ENCODE measurements around the gene TTC12.

The TTC12 gene

DNA sequence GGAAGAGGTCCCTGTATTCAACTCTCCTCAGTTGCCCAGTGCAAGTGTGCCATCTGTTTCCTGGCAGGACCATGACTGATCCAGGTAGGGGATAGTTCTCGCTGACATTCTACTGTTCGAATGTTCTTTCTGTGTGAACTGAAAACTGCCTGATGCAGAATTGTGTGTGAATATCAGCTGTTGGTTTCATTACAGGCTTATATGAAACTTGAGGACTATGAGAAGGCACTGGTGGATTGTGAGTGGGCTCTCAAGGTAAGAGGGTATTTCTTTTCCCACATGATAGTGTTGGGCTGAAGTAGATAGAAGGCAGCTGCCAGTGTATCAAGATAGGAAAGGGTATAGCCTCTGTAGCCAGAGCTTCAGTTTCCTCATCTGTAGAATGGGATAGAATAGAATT is 15.3 kb downstream of the TTC12 start:
- DNase-seq (ENCODE audit: low read depth): no peak

DNA sequence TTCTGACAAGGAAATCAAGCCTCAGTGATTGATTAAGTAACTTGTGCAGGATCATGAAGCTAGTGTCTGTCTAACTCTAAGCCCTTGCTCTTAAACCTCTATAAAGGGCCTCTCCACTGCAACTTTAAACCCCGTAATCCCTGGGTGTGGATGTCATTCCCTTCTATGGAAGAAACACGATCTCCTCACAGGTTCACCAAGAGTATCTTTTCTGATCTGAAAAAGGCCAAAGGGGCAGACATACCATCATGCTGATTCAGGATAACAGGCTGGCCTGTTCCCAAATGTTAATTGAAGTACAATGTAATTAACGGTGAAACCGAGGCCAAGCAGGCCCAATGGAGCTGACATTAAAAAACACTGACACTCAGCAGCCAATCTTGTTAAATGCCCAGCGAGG is 17.1 kb downstream of the TTC12 start:
- no peak for DNase-seq (ENCODE audit: low read depth)

DNA sequence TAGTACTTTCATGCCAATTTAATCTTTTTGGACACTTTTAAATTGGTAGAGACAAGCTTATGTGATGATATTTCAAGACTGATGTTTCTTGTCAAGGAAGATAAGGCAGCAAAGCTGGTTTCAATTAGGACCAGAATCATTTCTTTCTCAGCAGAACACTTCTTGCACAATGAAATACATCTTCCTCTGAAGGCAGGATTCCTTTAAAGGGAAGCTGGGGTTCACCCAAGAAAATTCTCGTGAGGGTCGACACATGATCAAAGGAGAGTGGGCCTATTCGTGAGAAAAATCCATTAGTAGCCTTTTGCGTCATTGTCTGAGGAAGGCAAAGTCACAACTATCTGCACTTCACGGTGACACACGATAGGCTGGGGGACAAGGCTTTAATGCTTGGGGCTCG is 17.6 kb downstream of the TTC12 start:
- DNase-seq (ENCODE audit: low read depth): no peak

DNA sequence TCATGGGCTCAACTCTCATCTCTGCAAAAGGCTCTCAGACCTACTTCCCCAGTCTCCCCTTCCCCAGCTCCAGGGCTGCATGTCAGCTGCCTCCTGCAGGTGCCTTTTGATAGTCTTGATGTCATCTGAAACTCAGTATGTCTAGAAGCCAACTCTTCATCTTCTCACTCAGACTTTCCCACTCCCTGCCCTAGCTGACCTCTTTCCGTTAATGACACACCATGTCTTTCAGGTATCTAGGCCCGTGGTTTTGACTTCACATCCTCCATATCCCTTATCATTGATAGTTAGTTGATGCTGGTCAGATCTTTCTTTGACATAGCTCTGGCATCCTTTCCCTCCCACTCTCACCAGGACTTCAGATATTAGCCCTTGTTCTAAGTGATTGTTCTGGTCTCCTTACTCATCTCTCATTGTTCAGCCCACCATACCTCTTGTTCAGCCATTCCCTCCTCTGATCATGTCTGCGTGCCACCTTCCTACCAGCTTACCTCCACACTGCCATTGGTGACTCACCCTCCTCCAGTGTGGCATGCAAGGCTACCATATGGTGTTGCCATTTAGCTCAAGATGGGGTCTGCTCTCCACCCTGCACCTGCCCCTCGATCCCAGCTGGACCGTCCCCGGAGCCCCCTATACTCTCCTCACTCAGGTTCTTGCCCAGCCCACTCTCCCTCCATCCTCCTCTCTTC is 18.4 kb downstream of the TTC12 start:
- no peak for DNase-seq (ENCODE audit: low read depth)

DNA sequence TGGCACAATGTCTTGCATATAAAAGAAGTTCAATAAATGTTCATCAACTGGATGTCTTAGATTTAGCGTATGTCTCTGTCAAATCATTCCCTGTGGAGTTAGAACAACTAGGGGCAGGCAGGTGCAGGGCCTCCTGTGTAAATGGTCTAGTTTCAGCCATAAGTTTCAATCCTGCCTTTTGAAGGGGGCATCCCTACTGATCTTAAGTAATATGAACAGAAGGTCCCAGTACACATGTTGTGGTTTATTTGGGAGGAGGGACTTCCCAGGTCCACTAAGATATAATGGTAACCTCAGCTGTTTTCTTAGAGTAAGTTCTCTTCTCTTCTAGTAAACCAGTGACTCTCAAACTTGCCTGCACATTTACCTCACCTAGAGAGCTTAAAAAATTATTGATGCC is 19.8 kb downstream of the TTC12 start:
- DNase-seq (ENCODE audit: low read depth): no peak

DNA sequence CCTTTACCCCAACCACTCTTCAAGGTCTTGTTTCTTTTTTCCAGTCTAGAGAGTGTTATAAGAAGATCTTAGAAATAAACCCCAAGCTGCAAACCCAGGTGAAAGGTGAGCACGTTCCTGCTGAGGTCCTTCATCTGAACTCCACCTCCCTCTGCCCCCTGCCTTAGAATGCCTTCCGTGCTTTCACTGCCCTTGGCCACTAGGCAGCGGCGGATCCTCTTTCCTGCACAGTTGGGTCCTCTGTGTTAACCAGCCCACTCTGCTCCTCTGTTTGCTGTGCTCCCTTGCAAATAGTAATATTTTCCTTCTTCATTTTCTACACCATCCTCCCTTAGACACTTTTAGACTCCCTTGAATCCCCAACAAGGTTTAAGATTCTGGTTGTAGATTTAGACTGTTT is 24.3 kb downstream of the TTC12 start:
- no peak for DNase-seq (ENCODE audit: low read depth)

DNA sequence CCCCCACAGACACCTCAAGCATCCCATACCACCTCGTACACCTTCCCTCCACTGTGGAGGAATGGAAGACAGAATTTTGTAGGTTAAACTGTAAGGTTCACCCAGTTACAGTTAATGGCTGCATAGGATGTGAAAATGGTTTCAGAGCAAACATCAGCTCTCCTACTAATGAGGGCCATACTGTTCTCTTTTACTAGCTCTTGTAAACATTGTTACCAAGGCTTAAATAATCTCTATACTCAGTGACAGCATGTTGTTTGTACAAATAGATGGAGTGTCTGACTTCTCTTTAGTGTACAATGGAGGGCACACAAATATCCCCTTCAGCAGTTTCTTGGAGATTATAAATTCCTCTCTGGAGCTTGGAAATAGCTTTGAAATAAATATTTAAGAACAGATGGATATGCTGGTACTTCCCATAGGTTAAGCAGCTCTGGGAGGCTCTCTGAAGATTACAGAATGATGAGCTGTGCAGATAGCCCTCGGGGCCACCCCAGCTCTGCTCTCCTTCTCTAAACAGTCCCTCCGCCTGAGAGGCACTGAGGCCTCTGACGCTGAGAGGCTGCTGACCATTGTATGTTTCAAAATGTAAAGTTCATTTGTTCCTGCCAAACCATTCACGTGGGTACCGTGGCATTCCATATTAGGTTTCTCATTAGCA is 25.7 kb downstream of the TTC12 start:
- no peak for DNase-seq (ENCODE audit: low read depth)

DNA sequence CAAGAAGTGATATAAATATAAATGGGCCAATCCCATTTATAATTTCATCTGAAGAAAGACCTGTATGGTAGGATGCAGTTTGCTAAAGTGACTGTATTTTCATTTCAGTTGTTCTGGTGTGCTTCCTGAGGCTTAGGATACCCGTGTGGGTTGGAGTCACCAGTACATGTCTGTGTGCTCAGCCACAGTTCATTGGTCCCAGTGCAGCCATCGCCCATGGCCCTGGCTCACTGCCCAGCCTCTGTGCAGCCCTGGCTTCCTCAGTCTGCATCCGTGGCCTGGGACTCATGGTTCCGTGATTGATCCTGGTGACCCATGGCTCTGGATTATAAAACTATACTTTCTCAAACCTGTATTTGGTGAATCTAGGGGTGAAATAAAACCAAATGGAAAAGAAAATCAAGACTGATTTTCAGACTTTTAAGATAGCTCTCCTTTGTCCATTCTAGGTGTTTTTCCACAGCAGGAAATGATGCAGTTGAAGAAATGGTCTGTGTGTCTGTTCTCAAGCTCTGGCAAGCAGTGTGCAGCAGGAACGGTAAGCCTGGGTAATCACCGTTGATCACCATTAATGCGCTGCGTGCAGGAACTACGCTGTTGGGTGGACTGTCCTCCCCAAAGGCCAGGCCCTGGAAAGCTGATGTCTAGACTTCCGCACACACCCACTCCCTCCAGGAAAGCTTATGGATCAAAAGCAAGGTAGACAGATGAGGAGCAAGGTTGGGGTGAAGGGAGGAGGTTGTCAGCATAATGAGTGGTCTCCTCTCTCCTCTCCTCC is 27.2 kb downstream of the TTC12 start:
- no peak for DNase-seq (ENCODE audit: low read depth)

DNA sequence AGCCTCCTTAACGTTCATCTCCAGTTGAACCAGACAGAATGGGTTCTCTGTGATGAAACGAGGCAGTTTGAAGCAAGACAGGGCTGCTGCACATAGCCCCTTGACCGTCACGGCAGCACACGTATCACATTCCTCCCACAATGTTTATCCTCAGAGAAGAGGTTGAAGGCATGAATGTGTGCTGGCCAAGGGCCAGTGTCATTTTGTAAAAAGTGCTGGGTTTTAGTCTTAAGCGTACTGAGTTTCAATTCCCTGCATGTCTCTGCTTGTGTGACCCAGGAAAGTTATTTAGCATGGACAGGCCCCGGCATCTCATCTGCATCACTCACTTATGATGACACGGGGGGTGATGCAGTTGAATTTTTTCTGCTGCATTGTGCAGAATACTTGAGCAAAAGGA is 31.6 kb downstream of the TTC12 start:
- DNase-seq (ENCODE audit: low read depth): no peak

DNA sequence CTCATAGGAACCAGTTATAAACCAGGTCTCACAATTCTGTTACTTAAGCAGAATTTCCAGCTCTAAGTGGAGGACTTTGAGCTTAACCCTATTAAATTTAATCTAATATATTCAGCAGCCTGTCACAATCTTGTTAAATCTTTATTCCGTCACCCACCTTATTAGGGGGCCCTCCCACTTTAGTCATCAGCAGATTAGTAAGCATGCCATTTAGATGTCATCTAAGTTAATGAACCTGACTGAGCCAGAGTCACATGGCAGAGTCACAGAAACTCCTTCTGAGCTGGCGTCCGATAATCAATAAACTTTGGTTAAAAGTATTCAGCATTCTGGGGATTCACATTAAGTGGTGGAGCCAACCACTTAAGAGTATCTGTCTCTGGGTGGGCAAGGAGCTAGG is 35.1 kb downstream of the TTC12 start:
- DNase-seq (ENCODE audit: low read depth): no peak

DNA sequence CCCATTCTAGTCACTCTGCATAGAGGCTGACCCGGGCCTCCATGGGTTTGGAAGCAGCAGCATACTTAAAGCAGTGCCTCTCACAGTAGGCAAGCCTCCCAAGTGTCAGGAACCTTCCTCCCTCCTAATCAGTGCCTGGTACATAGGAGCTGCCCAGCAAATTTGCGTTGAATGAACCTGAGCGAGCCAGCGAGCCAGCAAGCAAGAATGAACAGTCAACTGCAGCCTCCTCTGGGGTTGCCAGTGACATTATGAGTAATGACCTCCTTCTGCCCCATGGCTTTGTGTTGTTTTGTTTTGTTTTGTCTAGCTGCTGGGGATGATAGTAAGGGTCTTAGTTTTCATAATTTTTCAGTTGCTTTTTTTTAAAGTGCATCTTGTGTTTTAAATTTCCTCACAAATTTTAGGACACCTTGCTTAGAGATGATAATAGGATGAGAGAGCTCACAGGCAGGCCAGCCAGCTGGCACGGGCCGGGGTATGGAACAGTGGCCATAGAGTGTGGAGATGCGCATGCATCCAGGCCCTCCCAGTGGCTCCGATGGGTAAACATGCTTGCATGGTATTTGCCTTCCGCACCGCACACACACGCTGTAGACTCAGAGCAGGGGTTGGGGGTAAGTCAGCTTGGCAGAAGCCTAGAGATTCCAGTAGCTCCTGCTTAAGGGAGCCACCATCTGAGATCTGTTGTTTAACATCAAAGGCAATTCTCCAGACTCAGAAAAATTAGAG is 36.1 kb downstream of the TTC12 start:
- DNase-seq (ENCODE audit: low read depth): no peak

DNA sequence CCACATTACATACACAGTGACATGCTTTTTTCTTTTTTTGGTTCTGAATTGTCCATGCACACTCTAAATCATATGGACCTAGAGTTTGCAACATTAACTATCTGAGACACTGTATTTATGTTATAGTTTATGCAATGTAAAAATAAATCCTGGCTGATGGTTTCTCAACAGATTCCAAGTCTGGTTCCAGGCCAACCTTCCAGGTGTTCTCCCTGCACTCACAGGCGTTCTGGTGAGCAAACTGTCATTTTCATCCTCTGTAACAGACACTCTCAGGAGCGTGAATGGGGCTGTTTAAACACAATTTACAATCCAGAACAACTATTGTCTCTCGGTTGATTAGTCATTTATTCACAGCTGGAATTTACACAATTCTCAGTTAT is 36.7 kb downstream of the TTC12 start:
- no peak for DNase-seq (ENCODE audit: low read depth)

DNA sequence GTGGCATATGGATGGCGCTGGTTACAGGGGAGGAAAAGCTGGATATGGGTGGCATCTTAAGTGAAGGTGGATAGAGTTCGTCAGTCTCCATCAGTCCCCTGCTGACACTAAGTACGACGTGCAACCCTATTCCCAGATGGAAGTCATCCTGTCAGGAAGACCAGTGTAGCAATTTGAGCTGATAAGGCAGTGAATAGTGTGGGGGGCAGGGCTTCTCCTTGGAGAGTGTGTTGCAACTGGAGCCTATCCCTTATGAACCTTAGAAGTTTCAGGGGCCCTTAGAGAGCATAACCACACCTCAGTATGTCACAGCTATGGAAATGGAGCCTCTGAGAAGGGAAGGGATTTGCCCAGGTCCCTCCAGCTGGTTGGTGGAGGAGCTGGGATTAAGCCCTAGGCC is 37.1 kb downstream of the TTC12 start:
- DNase-seq (ENCODE audit: low read depth): no peak

DNA sequence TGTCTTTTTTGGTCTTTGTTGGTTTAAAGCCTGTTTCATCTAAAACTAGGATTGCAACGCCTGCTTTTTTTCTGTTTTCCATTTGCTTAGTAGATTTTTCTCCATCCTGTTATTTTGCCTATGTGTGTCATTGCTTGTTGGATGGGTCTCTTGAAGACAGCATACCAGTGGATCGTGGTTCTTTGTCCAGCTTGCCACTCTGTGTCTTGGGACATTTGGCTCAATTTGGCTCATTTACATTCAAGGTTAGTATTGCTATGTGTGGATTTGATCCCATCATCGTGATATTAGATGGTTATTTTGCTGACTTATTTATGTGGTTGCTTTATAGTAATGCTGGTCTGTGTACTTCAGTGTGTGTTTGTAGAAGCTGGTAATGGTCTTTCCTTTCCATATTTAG is 41.8 kb downstream of the TTC12 start:
- no peak for DNase-seq (ENCODE audit: low read depth)

DNA sequence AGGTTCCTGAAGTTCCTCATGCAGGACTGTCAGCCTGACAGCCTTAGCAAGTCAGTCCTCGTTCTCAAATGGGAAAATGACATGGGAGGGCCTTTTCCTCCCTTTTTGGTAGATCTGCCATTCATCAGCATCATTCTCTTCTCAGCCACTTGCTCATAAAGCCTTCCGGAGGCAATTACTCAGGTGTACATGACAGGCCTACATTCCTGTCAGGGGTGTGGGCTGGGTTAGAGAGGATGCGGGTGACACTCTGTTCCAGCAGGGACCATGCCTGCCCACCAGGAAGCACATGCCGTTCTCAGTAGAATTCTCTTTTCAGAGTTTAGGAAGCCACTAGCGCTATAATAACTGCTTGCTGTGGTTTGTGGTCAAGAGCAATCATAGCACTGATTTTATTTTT is 49.0 kb downstream of the TTC12 start:
- no peak for DNase-seq (ENCODE audit: low read depth)

DNA sequence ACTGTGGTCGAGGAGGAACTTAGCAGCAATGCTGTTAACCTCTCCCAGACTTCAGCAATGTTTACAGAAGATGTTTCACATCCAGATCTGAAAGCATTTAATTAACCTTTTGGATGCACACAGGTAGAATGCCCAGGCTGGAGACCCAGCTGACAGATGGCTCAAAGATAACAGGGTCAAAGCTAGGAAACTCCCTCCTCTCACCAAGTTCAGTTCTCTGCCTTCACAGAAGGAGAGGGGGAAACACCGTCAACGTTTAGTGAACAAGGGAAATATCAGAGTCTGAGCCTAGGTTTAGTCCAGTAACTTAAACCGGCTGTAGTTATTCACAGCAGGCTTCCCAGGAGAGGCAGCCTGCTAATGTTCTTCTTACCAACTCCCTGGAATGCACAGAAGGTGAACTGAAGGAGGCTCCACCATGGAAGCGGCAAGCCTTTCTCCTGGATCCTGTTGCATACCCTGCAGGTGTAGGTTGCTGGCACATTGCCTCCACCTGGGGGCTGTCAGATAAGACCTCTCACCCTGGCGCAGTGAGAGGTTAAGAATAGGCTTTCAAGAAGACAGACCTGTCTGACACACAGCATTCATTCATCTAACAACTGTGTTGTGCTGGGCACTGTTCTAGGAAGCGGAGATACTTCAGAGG is 49.7 kb downstream of the TTC12 start:
- DNase-seq (ENCODE audit: low read depth): no peak

DNA sequence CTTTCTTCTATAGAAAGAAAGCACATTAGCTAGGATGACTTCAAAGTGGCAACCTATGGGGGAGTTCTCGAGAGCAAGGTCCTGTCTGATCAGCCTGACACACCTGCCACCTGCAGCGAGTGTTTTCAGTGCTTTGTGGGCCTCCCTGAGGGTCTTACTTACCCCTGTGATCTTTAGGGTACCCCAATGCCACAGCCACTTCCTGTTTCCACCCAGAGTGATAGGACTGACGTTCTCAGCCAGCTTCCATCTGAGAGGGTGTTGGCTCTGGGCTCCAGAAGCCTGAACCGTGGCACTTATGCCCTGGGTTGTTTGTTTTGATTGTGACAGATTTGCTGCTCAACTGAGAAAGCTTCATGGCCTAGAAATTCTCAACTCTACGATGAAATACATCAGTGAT is 51.5 kb downstream of the TTC12 start:
- DNase-seq (ENCODE audit: low read depth): no peak

DNA sequence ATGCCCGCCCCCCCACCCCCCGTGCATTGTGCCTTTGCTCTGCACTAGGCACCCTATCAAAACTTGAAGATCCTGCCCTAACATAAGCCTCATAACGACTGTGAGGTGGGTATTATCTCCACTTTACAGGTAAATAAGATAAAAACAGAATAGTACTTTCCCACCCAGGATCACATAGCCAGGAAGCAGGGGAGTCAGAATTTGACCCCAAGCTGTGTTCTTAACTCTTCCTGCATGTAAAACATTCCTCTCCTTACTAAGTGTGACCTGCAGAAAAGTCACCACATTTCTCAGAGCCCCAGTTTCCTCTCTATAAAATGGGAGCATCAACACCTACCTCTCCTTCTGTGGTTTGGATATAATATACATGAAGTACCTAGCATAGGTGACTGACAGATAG is 55.0 kb downstream of the TTC12 start:
- no peak for DNase-seq (ENCODE audit: low read depth)

DNA sequence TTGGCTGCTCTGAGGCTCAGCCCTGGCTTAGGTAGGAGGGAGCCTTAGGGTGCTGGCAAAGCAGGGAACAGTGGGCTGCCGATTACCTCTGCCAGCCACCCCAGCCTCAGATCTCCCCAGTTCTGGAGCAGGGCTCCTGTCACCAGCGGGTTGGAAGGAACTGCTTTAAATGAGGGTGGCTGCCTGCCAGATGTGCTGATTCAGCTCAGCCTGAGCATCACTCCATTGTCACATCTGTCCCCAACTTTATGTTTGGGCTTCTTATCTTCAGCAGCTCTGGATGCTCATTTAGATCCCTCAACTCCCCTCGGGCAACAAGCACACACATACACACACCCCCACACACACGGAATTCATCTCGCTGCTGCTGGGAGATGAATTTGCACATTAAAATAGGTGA is 56.3 kb downstream of the TTC12 start:
- no peak for DNase-seq (ENCODE audit: low read depth)

DNA sequence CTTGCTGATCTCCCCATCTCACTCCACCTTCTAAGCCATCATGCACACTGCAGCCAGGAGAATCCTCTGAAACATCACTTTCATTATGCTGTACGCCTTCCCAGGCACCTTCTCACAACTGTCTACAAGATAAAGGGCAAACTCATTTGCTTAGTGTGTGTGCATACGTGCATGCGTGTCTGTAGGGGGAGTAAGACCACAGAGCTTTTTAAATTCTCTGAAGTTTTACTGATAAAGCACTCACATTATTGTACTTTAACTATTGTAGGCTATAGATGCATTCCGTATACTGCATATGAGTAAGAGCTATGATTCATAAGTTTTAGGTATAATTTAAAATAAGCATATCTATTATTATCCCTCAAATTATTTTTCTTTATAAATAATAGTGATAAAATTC is 57.9 kb downstream of the TTC12 start:
- DNase-seq (ENCODE audit: low read depth): no peak

DNA sequence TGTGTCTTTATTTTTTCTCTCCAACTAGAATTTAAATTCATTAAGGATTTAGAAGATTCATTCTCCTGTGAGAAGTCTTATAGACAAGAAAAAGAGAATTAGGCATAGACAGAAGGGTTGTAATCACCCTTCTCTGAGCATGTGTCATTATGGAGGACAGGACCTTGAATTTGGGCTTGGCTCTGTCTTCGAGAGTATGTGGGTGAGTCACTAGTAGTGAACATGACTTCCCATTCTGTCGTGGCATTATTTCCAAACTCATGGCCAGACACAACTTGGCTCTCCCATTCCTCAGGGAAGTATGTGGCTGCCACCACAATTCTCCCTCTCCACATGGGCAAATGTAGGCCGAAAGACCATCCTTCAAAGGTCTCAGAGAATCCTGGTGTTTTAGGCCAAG is 58.9 kb downstream of the TTC12 start:
- DNase-seq (ENCODE audit: low read depth): peak; percentile 24

DNA sequence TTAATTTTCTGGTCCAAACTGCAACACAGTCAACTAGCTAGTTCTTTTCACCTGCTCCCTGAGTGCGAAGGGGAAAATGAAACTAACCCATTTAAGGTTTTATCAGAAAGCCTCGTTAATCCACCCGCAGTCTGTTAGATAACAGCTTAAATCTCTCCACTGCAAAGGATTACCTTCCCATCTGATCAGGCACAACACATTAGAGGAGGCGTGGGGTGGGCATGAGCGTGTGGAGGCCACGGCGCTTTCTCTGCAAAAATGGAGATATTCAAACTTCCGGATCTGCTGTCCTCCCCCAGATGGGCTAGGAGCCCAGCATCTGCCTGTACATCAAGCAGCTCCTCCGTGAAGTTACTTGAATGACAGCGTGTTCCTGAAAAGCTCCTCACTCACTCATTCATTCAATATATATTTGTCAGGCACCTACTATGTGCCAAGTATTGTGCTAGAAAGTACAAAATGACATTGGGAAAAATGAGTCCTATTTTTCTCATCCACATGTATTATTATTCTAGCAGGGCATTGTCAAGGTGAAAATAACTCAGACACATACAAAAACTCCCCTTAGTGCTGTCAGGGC is 59.7 kb downstream of the TTC12 start:
- no peak for DNase-seq (ENCODE audit: low read depth)
